Fibroblast of lung (primary cell): Measurements from ENCODE around the gene GALNT2. TPM values are rescaled to one million over a fixed set of nuclear protein-coding genes. Genes with fewer than 3 reads are reported as not detected.

Source experiments
- DNase-seq, 2 donors: peaks; one replicate each; pipeline versions ENCODE4 v3.0.0 to v3.0.0-alpha.2; 2010; ENCODE audit warnings: low read depth in 2 of 2
- H2AFZ ChIP-seq: 2 replicates; pipeline ENCODE4 v1.5.1; 2012; ENCODE audit warnings: low read length, control low read depth, inconsistent platforms
- H3K27ac ChIP-seq: 2 replicates; pipeline ENCODE4 v1.5.1; 2011; ENCODE audit warnings: low read length, control low read depth; ENCODE audit not compliant: insufficient read depth
- H3K27me3 ChIP-seq: 2 replicates; pipeline ENCODE4 v1.5.1; 2011; ENCODE audit warnings: mild to moderate bottlenecking, low read length; ENCODE audit not compliant: control insufficient read depth, insufficient read depth
- H3K36me3 ChIP-seq: 2 replicates; pipeline ENCODE4 v1.5.1; 2011; ENCODE audit warnings: low read length; ENCODE audit not compliant: control insufficient read depth, insufficient read depth
- H3K4me1 ChIP-seq: 2 replicates; pipeline ENCODE4 v1.5.1; 2011; ENCODE audit warnings: low read length; ENCODE audit not compliant: control insufficient read depth, insufficient read depth; ENCODE audit errors: extremely low read depth
- H3K4me2 ChIP-seq: 2 replicates; pipeline ENCODE4 v1.5.1; 2011; ENCODE audit warnings: low read length, control low read depth; ENCODE audit not compliant: insufficient read depth; ENCODE audit errors: extremely low read depth
- H3K4me3 ChIP-seq, 4 experiments: fragments of 200-600 bp in 1 of 4; sonication (generic) in 1 of 4; replicated peaks in 1 of 4; 2 replicates each; pipeline ENCODE4 v1.5.1; 2011 to 2016; ENCODE audit warnings: low read length in 4 of 4, low read depth in 3 of 4, mild to moderate bottlenecking in 3 of 4, control low read depth in 2 of 4, inconsistent platforms in 1 of 4, mixed read lengths in 1 of 4; ENCODE audit not compliant: insufficient read depth in 1 of 4; ENCODE audit errors: control extremely low read depth in 1 of 4
- H3K79me2 ChIP-seq: 2 replicates; pipeline ENCODE4 v1.5.1; 2012; ENCODE audit warnings: mild to moderate bottlenecking, low read length, inconsistent platforms; ENCODE audit not compliant: control insufficient read depth, insufficient read depth
- H3K9ac ChIP-seq: 2 replicates; pipeline ENCODE4 v1.5.1; 2011; ENCODE audit warnings: mild to moderate bottlenecking, low read length, control low read depth; ENCODE audit not compliant: insufficient read depth
- H3K9me3 ChIP-seq: 2 replicates; pipeline ENCODE4 v1.5.1; 2012; ENCODE audit warnings: low read depth, low read length; ENCODE audit not compliant: control insufficient read depth, insufficient read depth
- H4K20me1 ChIP-seq: 2 replicates; pipeline ENCODE4 v1.5.1; 2011; ENCODE audit warnings: low read length; ENCODE audit not compliant: control insufficient read depth, insufficient read depth; ENCODE audit errors: extremely low read depth
- EZH2 ChIP-seq: IDR thresholded peaks from 2 replicates; pipeline ENCODE4 v1.5.1; 2012; ENCODE audit warnings: low read length, control low read depth, mild to moderate bottlenecking; ENCODE audit errors: missing control alignments
- polyA plus RNA-seq, 2 donors: library from polyadenylated mRNA; depleted of rRNA in 1 of 2; stranded (reverse) in 1 of 2; unstranded in 1 of 2; fragments of >200 nt; gene quantifications; 2 replicates each; pipeline ENCODE4 v1.2.1, GENCODE V29; 2011 to 2012; ENCODE audit warnings: missing spikeins in 1 of 2
- total RNA-seq: library from RNA; depleted of rRNA; stranded (reverse); fragments of >200 nt; gene quantifications from 2 replicates; pipeline ENCODE4 v1.2.1, GENCODE V29; 2014
- TF ChIP-seq, protein P1 (sequence below), 2 donors: IDR thresholded peaks in 1 of 2; conservative IDR thresholded peaks in 1 of 2; 1 replicate in 1 of 2; 2 replicates in 1 of 2; pipeline ENCODE4 v1.5.1; 2011 to 2012; ENCODE audit warnings: low read length in 2 of 2, control low read depth in 1 of 2, inconsistent platforms in 1 of 2, low read depth in 1 of 2, mild to moderate bottlenecking in 1 of 2

The GALNT2 gene
- total and polyA plus RNA-seq, 2 donors (not counting 1 experiment from before 2014, with no cell fraction given) = 106 to 115 TPM

DNA sequence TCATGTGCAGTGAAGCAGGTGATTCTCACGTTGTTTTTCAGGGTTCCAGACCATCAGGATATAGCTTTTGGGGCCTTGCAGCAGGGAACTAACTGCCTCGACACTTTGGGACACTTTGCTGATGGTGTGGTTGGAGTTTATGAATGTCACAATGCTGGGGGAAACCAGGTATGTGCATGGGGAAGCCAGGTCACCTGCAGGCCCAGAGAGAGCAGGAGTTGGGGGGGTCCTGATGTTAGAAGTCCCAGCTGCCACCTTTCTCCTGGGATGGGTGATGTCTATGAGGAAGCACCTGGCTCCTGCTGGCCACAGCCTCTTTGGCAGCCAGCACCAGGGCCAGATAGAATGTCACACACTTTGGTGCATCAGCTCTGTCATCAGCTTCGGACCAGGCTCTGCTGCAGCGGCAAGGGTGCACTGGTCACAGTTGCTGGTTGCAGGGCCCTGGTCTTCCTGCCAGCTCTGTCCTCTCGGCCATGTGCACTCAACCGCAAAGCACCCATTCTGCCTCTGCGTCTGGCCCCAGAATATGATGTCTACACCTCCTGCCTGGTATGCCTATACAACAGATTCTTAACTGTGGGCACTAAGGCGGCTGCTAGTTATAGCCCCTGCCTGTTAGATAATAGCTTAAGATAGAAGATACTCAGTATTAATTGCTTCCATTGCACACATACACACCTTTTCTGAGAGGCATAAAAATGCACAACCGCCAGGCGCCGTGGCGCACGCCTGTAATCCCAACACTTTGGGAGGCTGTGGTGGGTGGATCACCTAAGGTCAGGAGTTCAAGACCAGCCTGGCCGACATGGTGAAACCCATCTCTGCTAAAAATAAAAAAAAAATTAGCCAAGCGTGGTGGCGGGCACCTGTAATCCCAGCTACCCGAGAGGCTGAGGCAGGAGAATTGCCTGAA, 198.4 kb downstream of the GALNT2 start:
- Histone ChIP-seq H3K79me2 (no peaks in the 10 kb centered on the region), H3K4me3 (no peak overlapping the region), H3K9ac (no peak overlapping the region), H3K36me3 (peaks cover 11% of the 10 kb centered on the region), H3K4me1 (no peaks in the 10 kb centered on the region), H3K27me3 (no peaks in the 10 kb centered on the region), H2AFZ (no peak overlapping the region), H3K9me3 (no peaks in the 10 kb centered on the region), H3K27ac (no peak overlapping the region), H4K20me1 (no peaks in the 10 kb centered on the region), H3K4me2 (no peak overlapping the region)
- no peak for TF ChIP-seq EZH2
- TF ChIP-seq, protein P1, sequence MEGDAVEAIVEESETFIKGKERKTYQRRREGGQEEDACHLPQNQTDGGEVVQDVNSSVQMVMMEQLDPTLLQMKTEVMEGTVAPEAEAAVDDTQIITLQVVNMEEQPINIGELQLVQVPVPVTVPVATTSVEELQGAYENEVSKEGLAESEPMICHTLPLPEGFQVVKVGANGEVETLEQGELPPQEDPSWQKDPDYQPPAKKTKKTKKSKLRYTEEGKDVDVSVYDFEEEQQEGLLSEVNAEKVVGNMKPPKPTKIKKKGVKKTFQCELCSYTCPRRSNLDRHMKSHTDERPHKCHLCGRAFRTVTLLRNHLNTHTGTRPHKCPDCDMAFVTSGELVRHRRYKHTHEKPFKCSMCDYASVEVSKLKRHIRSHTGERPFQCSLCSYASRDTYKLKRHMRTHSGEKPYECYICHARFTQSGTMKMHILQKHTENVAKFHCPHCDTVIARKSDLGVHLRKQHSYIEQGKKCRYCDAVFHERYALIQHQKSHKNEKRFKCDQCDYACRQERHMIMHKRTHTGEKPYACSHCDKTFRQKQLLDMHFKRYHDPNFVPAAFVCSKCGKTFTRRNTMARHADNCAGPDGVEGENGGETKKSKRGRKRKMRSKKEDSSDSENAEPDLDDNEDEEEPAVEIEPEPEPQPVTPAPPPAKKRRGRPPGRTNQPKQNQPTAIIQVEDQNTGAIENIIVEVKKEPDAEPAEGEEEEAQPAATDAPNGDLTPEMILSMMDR (conservative IDR thresholded peaks at IDR 0.05 in 1 of 2, IDR thresholded peaks at IDR 0.05 in 1 of 2; ENCODE audit: low read depth in 1 of 2, low read length in 2 of 2) = no peak
- DNase-seq = no peak

GRCh38 chr1:230266456-230266855, 199.4 kb downstream of the GALNT2 start:
- H4K20me1 ChIP-seq = no peaks in the 10 kb centered on the region
- no peak overlapping the region for H3K4me3 ChIP-seq
- peaks cover 11% of the 10 kb centered on the region for H3K36me3 ChIP-seq
- DNase-seq = no peak
- TF ChIP-seq EZH2 = no peak
- TF ChIP-seq, protein P1 (conservative IDR thresholded peaks at IDR 0.05 in 1 of 2, IDR thresholded peaks at IDR 0.05 in 1 of 2; ENCODE audit: low read depth in 1 of 2, low read length in 2 of 2) = no peak
- no peak overlapping the region for H3K27ac ChIP-seq
- H3K9me3 ChIP-seq = no peaks in the 10 kb centered on the region
- H3K9ac ChIP-seq = no peak overlapping the region
- no peak overlapping the region for H3K4me2 ChIP-seq
- no peaks in the 10 kb centered on the region for H3K27me3 ChIP-seq
- no peaks in the 10 kb centered on the region for H3K79me2 ChIP-seq
- no peak overlapping the region for H2AFZ ChIP-seq
- H3K4me1 ChIP-seq = no peaks in the 10 kb centered on the region

DNA sequence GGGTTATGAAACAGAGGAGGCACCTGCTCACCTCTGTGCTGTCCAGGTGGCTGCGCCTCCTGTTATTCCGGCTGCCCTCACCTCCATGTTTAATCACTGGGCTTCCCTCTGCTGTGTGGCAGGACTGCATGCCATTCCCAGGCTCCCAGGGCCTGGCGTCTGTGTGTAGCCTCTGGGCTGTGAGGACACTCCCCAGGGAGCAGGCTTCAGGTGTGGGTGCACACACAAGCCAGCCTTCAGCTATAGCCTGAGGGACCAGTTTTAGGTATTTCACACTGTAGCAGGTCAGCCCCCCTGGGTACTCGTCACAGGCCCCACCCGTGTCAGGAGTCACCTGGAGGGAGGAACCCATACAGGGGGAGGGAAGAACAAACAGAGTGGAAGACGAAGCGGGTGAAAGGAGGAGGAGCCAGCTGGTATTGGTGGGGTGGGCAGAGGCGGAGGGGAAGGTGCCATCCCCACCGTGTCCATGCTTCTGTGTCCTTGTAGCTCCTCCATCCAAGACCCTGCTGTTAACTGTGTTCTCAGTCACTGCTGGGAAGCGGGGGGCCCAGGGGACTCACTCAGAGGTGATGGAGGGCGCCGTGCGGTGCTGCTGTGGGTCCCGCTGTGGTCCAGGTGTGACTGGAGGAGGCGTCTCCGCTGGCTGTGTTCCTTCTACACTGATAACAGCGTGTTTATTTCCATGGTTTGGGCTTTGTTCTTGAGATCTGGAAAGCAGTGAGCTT, 200.5 kb downstream of the GALNT2 start:
- Histone ChIP-seq H4K20me1 (no peaks in the 10 kb centered on the region), H3K27me3 (no peaks in the 10 kb centered on the region), H3K4me1 (no peaks in the 10 kb centered on the region), H3K36me3 (peaks cover 11% of the 10 kb centered on the region), H3K9ac (no peak overlapping the region), H3K27ac (no peak overlapping the region), H3K4me2 (no peak overlapping the region), H3K79me2 (no peaks in the 10 kb centered on the region), H2AFZ (no peak overlapping the region), H3K9me3 (no peaks in the 10 kb centered on the region), H3K4me3 (no peak overlapping the region)
- TF ChIP-seq, protein P1 (conservative IDR thresholded peaks at IDR 0.05 in 1 of 2, IDR thresholded peaks at IDR 0.05 in 1 of 2; ENCODE audit: low read depth in 1 of 2, low read length in 2 of 2) = no peak
- TF ChIP-seq EZH2 = no peak
- no peak for DNase-seq
